Glutamatergic neuron (in vitro differentiated cells): ENCODE results near the gene ANO1. TPM values are rescaled to one million over a fixed set of nuclear protein-coding genes. Genes with fewer than 3 reads are reported as not detected.

Source experiments
- DNase-seq: peaks from one replicate; pipeline ENCODE4 v3.0.0; 2022
- H3K27ac Mint-ChIP-seq: one replicate; pipeline ENCODE4 v1.8.0; 2020; ENCODE audit warnings: mild to moderate bottlenecking, mixed read lengths, inconsistent platforms; ENCODE audit not compliant: unreplicated experiment
- H3K27me3 Mint-ChIP-seq: one replicate; pipeline ENCODE4 v1.8.0; 2020; ENCODE audit warnings: mild to moderate bottlenecking, moderate library complexity, mixed read lengths, inconsistent platforms; ENCODE audit not compliant: unreplicated experiment
- H3K36me3 Mint-ChIP-seq: one replicate; pipeline ENCODE4 v1.8.0; 2020; ENCODE audit warnings: mild to moderate bottlenecking, mixed read lengths, inconsistent platforms; ENCODE audit not compliant: unreplicated experiment
- H3K4me1 Mint-ChIP-seq: one replicate; pipeline ENCODE4 v1.8.0; 2020; ENCODE audit warnings: mild to moderate bottlenecking, low read depth, mixed read lengths, inconsistent platforms; ENCODE audit not compliant: unreplicated experiment
- H3K4me3 Mint-ChIP-seq: one replicate; pipeline ENCODE4 v1.8.0; 2020; ENCODE audit warnings: mild to moderate bottlenecking, mixed read lengths, inconsistent platforms; ENCODE audit not compliant: unreplicated experiment
- H3K9me3 Mint-ChIP-seq: one replicate; pipeline ENCODE4 v1.8.0; 2020; ENCODE audit warnings: mild to moderate bottlenecking, moderate library complexity, mixed read lengths, inconsistent platforms; ENCODE audit not compliant: unreplicated experiment
- total RNA-seq: library from RNA; stranded (reverse); fragmentation: NEBNext Ultra II Directional; extraction: Animal tissue kit (Norgen Biotek cat#: 25700); gene quantifications from one replicate; pipeline ENCODE4 v1.2.1, GENCODE V29; 2021; ENCODE audit not compliant: unreplicated experiment
- TF ChIP-seq, protein P1 (sequence below): fragments of 200-600 bp; sonication (generic); IDR thresholded peaks from one replicate; pipeline ENCODE4 v1.5.0; 2021; ENCODE audit not compliant: partially characterized antibody, unreplicated experiment

The ANO1 gene
- total RNA-seq, 1 donor from 2014 or later = not detected

DNA sequence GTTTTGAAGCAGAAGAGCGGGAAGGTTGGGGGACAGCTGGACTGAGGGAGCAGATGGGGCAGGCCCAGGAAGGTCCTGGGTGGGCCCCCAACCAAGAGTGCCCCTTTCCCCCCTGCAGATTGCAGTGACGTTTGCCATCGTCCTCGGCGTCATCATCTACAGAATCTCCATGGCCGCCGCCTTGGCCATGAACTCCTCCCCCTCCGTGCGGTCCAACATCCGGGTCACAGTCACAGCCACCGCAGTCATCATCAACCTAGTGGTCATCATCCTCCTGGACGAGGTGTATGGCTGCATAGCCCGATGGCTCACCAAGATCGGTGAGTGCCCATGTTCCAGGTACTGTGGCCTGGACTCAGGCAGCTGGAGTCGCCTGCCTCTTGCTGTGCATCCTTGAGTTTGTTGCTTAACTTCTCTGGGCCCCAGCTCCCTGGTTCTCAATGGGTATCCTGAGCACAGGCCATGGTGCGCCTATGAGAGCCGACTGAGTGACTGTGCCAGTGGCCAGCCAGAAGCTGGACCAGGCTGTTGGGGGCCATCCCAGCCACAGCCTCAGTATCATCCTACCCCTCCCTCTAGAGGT is 83.0 kb downstream of the ANO1 start:
- peaks cover 2% of the 10 kb centered on the region for H3K27me3 Mint-ChIP-seq
- TF ChIP-seq, protein P1, sequence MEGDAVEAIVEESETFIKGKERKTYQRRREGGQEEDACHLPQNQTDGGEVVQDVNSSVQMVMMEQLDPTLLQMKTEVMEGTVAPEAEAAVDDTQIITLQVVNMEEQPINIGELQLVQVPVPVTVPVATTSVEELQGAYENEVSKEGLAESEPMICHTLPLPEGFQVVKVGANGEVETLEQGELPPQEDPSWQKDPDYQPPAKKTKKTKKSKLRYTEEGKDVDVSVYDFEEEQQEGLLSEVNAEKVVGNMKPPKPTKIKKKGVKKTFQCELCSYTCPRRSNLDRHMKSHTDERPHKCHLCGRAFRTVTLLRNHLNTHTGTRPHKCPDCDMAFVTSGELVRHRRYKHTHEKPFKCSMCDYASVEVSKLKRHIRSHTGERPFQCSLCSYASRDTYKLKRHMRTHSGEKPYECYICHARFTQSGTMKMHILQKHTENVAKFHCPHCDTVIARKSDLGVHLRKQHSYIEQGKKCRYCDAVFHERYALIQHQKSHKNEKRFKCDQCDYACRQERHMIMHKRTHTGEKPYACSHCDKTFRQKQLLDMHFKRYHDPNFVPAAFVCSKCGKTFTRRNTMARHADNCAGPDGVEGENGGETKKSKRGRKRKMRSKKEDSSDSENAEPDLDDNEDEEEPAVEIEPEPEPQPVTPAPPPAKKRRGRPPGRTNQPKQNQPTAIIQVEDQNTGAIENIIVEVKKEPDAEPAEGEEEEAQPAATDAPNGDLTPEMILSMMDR = no peak
- peaks cover 2% of the 10 kb centered on the region for H3K9me3 Mint-ChIP-seq
- peaks cover 6% of the 10 kb centered on the region for H3K4me1 Mint-ChIP-seq
- H3K4me3 Mint-ChIP-seq = no peak overlapping the region
- DNase-seq = no peak
- H3K27ac Mint-ChIP-seq = no peak overlapping the region
- H3K36me3 Mint-ChIP-seq = no peaks in the 10 kb centered on the region

DNA sequence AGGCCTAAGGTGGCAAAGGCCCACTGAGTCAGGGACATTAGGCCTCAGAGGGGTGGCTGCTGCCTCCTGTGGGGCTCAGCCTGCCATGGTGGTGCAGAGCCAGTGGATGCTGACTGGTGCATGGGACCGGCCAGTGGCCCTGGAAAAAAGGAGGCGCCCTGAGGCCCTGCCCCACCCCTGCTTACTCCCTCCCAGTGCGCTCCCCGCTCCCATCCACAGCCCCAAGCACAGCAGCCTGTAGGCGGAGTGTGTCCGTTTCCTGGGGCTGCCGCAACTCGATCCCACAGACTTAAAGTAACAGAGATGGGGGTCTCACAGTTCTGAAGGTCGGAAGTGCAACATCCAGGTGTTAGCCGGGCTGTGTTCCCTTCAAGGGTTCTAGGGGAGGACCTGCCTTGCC is 86.6 kb downstream of the ANO1 start:
- no peaks in the 10 kb centered on the region for H3K36me3 Mint-ChIP-seq
- peaks cover 1% of the 10 kb centered on the region for H3K9me3 Mint-ChIP-seq
- DNase-seq = no peak
- no peak overlapping the region for H3K27ac Mint-ChIP-seq
- peaks cover 5% of the 10 kb centered on the region for H3K27me3 Mint-ChIP-seq
- TF ChIP-seq, protein P1 = no peak
- H3K4me1 Mint-ChIP-seq = peaks cover 9% of the 10 kb centered on the region
- no peak overlapping the region for H3K4me3 Mint-ChIP-seq

DNA sequence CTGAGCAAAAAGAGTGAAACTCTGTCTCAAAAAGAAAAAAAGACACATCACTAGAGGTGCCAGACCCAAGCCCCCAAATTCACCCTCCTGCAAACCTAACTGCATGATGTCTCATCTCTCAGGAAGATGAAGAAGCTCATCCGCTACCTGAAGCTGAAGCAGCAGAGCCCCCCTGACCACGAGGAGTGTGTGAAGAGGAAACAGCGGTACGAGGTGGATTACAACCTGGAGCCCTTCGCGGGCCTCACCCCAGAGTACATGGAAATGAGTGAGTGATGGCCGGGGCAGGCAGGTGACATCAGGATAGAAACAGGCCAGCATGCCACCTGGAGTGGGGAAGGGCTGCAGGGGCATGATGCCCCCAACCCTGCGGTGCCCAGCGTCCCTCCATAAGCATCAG is 89.0 kb downstream of the ANO1 start:
- Mint-ChIP-seq H3K27ac (no peak overlapping the region), H3K9me3 (peaks cover 1% of the 10 kb centered on the region), H3K36me3 (no peaks in the 10 kb centered on the region), H3K4me3 (no peak overlapping the region), H3K4me1 (peaks cover 9% of the 10 kb centered on the region), H3K27me3 (peaks cover 6% of the 10 kb centered on the region)
- TF ChIP-seq, protein P1 = no peak
- no peak for DNase-seq

DNA sequence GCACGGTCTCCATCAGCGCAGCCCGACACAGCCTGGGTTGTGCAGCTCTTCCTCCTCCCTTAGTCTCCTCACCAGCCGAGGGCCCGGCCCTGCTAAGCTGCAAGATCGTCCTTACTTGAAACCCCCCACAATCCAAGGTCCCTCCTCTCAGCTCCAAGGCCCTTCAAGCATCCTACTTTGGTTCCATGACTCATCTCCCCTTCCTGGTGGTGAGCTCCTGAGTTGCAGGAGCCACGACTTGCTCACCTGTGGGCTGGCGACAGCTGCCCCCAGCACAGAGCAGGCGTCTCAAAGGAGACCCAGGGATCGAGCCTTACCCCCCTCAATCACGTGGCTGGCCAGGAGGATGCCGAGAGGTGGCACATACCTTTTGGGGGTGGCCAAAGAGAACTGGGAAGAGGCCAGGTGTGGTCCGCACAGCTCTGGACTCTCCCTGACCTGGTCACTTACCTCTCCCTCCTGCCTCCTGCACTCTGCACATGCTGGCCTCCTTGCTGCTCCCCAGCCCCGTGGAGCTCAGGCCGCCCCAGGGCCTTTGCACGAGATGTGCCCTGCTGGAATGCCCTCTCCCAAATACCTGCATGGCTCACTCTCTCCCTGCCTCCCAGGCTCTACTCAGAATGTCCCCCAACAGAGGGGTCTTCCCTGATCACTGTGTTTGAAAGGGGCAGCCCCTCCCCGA is 89.7 kb downstream of the ANO1 start:
- Mint-ChIP-seq H3K9me3 (peaks cover 1% of the 10 kb centered on the region), H3K36me3 (no peaks in the 10 kb centered on the region), H3K27ac (no peak overlapping the region), H3K4me3 (no peak overlapping the region), H3K27me3 (peaks cover 6% of the 10 kb centered on the region), H3K4me1 (peaks cover 8% of the 10 kb centered on the region)
- TF ChIP-seq, protein P1 = no peak
- no peak for DNase-seq

DNA sequence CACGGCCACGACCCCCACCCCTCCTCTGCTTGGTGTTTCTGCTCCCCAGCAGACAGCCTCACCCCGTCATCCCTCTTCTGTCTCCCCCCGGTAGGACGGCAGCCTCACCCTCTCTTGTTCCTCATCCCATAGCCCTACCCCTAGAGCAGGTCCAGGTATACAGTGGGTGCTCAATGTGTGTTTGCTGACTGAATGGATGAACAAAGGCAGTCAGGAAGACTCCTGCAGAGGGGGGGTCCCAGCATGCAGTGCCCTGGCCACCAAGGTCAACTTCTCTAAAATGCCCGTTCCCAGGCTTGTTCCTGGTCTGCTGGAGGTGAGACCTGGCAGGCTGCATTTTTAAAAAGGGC is 90.3 kb downstream of the ANO1 start:
- DNase-seq = no peak
- Mint-ChIP-seq H3K36me3 (no peaks in the 10 kb centered on the region), H3K4me1 (peaks cover 3% of the 10 kb centered on the region), H3K9me3 (peaks cover 1% of the 10 kb centered on the region), H3K4me3 (no peak overlapping the region), H3K27ac (no peak overlapping the region), H3K27me3 (peaks cover 6% of the 10 kb centered on the region)
- TF ChIP-seq, protein P1 = no peak
